HG03439 (cell line): ENCODE data around the gene CASP2.

Experiments
- ATAC-seq: cut with Tn5 transposase; IDR thresholded peaks from one replicate; pipeline ENCODE4 v1.9.1; 2021; ENCODE audit warnings: mild to moderate bottlenecking, moderate library complexity; ENCODE audit not compliant: unreplicated experiment

The CASP2 gene

GRCh38 chr7:143325240-143325639, 37.1 kb downstream of the CASP2 start:
- ATAC-seq, result no peak

DNA sequence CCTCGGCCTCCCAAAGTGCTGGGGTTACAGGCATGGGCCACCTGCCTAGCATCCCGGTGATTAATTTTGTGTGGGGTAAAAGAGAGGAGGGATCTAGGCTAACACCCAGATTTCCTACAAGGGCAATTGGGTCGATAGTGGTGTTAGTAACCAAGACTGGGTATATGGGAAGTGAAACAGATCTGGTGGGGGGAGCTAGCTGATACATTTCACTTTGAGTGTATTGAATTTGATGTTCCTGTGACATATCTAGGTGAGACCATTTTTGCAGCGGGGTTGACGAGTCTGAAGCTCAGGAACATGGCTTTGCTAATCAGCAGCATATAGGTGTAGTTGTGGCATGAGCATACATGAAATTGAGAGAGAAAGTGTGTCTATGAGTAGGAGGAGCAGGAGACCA, 39.8 kb downstream of the CASP2 start:
- no peak for ATAC-seq

DNA sequence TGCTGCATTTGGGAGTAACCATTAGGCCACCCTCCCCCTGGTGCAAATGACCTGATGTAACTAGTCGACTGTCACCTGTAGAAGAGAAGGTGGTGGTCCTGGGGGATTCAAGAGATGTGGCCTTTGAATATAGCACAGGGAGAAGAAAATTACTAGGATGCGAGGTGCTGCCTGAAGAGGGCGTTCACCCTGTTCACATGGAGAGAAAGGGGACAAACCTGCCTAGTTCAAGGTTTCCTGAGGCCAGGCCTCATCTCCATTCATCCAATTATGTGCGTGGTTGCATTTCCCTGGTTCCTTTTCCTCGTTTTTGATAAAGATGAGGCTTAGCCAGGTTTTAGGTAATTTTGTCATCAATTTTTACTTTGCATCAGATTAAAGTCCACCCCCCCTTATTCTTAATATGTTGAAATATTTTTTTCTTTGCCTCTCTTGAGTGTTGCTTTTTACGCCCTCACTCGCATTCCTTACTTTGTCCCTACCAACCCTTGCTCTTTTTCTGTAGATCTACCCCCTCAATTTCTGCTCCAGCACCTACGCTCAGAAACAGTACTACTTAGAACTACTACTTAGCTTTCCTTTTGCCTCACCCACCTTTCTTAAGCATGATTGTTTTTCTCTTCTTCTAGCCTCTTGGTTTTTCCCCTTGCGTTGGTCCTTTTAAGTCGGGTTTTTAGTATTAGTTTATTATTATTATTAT, 41.5 kb downstream of the CASP2 start:
- ATAC-seq, result no peak

- ATAC-seq, result no peak
These were observed 43.1 kb downstream of the CASP2 start for GRCh38 chr7:143331179-143331801.

GRCh38 chr7:143334244-143334643, 46.1 kb downstream of the CASP2 start:
- ATAC-seq, result no peak

- ATAC-seq, result no peak
These were observed 49.1 kb downstream of the CASP2 start for GRCh38 chr7:143337216-143337615.

GRCh38 chr7:143341842-143342241, 53.7 kb downstream of the CASP2 start:
- ATAC-seq, result no peak

DNA sequence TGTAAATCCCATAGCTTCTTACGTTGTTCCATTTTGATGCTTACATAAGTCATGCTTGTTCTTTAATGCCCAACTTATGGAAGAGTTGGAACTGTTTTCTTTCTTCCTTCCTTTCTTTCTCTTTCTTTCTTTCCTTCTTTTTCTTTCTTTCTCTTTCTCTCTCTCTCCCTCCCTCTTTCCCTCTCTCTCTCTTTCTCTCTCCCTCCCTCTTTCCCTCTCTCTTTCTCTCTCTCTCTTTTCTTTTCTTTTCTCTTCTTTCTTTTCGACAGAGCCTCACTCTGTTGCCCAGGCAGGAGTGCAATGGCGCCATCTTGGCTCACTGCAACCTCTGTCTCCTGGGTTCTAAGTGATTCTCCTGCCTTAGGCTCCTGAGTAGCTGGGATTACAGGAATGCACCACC, 55.4 kb downstream of the CASP2 start:
- ATAC-seq, result no peak

- ATAC-seq, result no peak
These were observed 57.3 kb downstream of the CASP2 start for GRCh38 chr7:143345428-143345900.

DNA sequence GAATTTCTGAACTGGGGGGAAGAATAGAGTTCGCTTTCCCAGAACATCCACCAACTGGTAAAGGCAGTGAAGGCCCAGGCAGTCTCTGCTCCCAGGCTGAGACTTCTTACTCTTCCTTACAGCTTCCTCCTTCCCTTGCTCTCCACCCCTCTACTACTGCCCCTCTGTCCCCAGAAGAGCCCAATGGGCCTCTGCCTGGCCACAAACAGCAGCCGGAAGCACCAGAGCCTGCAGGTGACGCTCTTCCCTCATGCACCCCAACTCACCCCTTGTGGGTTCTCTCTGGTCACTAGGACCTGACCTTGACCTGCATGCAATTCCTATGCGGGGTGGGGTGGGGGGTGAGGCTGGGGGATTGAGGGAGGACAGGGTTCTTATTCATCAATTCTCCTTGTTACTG, 57.9 kb downstream of the CASP2 start:
- no peak for ATAC-seq

DNA sequence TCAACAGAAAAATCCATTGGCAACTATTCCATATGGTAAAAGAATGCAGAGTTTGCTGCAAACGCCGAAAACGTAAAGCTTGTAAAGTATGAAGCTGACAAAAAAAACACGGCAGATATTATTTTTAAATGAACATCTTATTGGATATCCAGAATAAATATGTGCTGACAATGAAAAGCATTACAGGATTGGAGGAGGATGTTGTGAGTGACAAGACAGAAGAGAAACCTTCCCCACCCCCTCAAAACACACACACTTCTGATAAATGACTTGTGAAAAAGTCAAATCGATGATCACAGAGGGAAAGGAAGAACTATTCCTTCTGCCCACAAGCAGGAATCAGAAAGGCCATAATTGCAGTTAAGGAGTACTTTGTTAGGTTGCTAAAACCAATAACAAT, 59.8 kb downstream of the CASP2 start:
- ATAC-seq, result no peak

DNA sequence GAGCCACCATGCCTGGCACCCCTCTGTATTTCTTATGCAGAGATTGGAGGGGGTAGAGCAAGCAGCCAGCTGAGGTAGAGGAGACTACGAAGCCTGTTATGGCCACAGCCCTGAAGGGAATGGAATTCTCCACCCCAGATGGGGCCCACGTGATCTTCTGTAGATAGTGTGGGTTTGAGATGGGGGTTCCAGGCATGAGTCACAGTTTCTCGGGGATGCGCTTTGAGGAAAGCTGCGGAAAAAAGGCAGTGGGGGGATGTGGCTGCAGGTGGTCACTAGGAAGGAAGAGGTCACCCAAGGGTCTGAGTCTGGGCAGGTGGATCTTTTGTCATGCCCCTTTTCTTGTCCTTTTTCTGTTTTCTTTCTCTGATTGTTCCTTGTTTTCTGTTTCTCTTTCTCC, 62.9 kb downstream of the CASP2 start:
- no peak for ATAC-seq

GRCh38 chr7:143351574-143351973, 63.4 kb downstream of the CASP2 start:
- ATAC-seq, result no peak

GRCh38 chr7:143352531-143353002, 64.4 kb downstream of the CASP2 start:
- no peak for ATAC-seq

DNA sequence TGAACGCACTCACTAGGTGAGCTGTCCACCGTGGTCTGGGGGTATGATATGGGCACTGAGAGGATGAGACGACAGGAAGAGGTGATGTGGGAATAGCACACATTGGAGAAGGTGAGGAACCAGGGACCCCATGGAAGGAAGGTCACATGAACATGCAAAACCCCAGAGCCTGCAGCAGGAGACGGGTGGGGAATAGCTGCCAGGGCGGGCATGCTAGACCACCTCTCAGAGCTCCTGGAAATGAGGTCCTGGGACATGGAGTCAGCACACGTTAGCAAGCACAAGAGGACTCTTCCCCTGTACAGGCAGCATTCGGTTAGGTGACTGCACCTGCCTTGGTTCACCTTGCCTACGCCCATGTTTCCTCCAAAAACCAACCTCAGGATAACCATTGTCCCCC, 66.2 kb downstream of the CASP2 start:
- ATAC-seq, result no peak

DNA sequence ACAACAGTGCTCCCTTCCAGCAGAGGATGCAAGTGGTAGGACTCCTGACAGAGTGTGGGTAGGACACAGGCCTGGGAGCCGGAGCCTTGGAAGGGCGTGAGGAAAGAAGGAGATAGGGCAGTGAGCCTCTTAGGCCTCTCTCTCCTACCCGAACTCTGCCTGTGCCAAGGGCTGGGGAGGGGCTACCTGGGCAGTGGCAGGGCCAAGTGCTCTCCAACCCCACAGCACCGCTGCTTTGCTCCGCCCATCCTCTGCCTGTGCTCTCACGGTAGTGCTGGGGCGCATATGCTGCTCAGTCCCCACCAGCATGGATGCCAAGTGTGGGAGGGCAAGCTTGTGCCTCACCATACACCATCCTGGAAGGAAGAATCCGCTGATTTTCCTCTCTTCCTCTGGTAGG, 66.8 kb downstream of the CASP2 start:
- no peak for ATAC-seq

- ATAC-seq, result no peak
These were observed 67.6 kb downstream of the CASP2 start for GRCh38 chr7:143355450-143356385.

DNA sequence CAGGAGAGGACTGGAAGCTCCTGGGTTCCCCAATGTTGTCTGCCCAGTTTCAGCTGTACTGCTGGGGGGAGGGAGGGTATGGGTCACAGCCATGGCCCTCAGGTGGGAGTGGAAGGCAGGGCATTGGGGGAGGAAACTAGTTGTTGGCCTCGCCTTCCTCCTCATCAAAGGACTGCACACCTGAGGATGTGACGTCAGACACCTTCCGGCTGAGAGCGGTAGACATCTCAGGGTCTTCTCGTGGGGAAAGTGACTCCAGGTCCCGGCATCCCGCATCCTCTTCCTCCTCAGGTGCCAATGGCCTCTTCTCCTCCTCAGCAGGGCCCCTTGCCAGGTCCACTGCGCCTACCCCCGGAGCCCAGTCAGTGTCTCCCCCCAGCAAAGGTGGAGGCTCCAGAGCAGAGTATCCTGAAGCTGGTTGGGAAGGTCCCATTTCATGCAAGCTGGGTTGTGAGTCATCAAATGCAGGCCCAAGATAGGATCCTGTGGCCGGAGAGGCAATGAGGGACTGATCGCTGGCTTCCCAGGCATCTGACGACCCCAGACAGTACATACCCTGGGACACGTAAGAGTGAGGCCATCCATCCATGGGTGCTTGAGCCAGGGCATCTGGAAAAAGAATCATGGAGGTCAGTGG, 68.4 kb downstream of the CASP2 start:
- no peak for ATAC-seq
